CD4-positive, alpha-beta T cell (primary cell): Measurements from ENCODE around the gene TWSG1. TPM values are rescaled to one million over a fixed set of nuclear protein-coding genes. Genes with fewer than 3 reads are reported as not detected.
A peak's percentile ranks its signal among the peaks of the same experiment; 100 is the strongest.

Source experiments
- ATAC-seq: fragments of 200-7000 bp; cut with Tn5 transposase; one replicate; pipeline ENCODE4 v1.10.0; 2022; ENCODE audit warnings: mild to moderate bottlenecking; ENCODE audit not compliant: poor library complexity
- CTCF ChIA-PET: fragments of 350-600 bp; sonication (Branson Sonifier 250); formaldehyde crosslinking; loops from one replicate; lab custom pipeline; 2021; ENCODE audit warnings: antibody characterized with exemption, inconsistent platforms; lab: Charles Lee
- POLR2A ChIA-PET: fragments of 350-600 bp; sonication (Branson Sonifier 250); formaldehyde crosslinking; loops from one replicate; lab custom pipeline; 2021; ENCODE audit warnings: antibody characterized with exemption, inconsistent platforms; lab: Charles Lee
- DNase-seq, 14 experiments: peaks; one replicate each; pipeline ENCODE4 v3.0.0-alpha.2; 2013 to 2020; ENCODE audit warnings: mixed read lengths in 2 of 14
- H3K27ac ChIP-seq, 2 donors: one replicate each; pipeline versions ENCODE4 v1.5.1 to v1.7.0; 2013; ENCODE audit warnings: low read length in 2 of 2, low read depth in 1 of 2, mild to moderate bottlenecking in 1 of 2
- H3K27me3 ChIP-seq, 2 experiments: 1 replicate in 1 of 2; 2 replicates in 1 of 2; pipeline versions ENCODE4 v1.6.1 to v1.7.0; 2013; ENCODE audit warnings: low read length in 2 of 2, control low read depth in 1 of 2, mild to moderate bottlenecking in 1 of 2, moderate library complexity in 1 of 2; ENCODE audit not compliant: insufficient read depth in 2 of 2, control insufficient read depth in 1 of 2
- H3K36me3 ChIP-seq: one replicate; pipeline ENCODE4 v1.6.1; 2013; ENCODE audit warnings: low read length, control low read depth; ENCODE audit not compliant: insufficient read depth
- H3K4me1 ChIP-seq: one replicate; pipeline ENCODE4 v1.6.1; 2013; ENCODE audit warnings: low read length, control low read depth; ENCODE audit not compliant: insufficient read depth
- H3K4me3 ChIP-seq: one replicate; pipeline ENCODE4 v1.5.1; 2013; ENCODE audit warnings: mild to moderate bottlenecking, low read length, moderate library complexity
- H3K9me3 ChIP-seq, 2 experiments: 1 replicate in 1 of 2; 2 replicates in 1 of 2; pipeline versions ENCODE4 v1.6.1 to v1.7.0; 2013; ENCODE audit warnings: low read length in 2 of 2, mild to moderate bottlenecking in 2 of 2, control low read depth in 1 of 2, moderate library complexity in 1 of 2; ENCODE audit not compliant: control insufficient read depth in 1 of 2, insufficient read depth in 1 of 2
- H3K27ac Mint-ChIP-seq: one replicate; pipeline ENCODE4 v1.8.0; 2020; ENCODE audit warnings: mixed read lengths
- H3K27me3 Mint-ChIP-seq: one replicate; pipeline ENCODE4 v1.8.0; 2021; ENCODE audit warnings: mixed read lengths
- H3K36me3 Mint-ChIP-seq: one replicate; pipeline ENCODE4 v1.8.0; 2021; ENCODE audit warnings: low read depth, mixed read lengths
- H3K4me1 Mint-ChIP-seq: one replicate; pipeline ENCODE4 v1.8.0; 2021; ENCODE audit warnings: low read depth, mixed read lengths
- H3K4me3 Mint-ChIP-seq: one replicate; pipeline ENCODE4 v1.8.0; 2020; ENCODE audit warnings: mild to moderate bottlenecking, mixed read lengths
- H3K9me3 Mint-ChIP-seq: one replicate; pipeline ENCODE4 v1.8.0; 2020; ENCODE audit warnings: mixed read lengths
- intact Hi-C, 2 experiments: fragments of 100-400 bp; cut with DNase I in 1 of 2; cut with micrococcal nuclease in 1 of 2; formaldehyde crosslinking; loops; one replicate each; pipeline versions ENCODE4 v1.15.1 to v1.9.0; 2023 to 2025; cut with DNase I, micrococcal nuclease
- polyA plus RNA-seq, 2 donors: library from polyadenylated mRNA; unstranded; fragments of 120-200 nt; gene quantifications; one replicate each; pipeline ENCODE4 v1.2.1, GENCODE V29; 2013
- total RNA-seq, 174 experiments: library from RNA in 2 of 174; stranded (reverse) in 2 of 174; gene quantifications; one replicate each; pipeline ENCODE4 v1.2.3 and lab custom pipeline; 2021 to 2026
- TF ChIP-seq, protein P1 (sequence below): fragments of 200-600 bp; IDR thresholded peaks from one replicate; pipeline ENCODE4 v1.8.0; 2022; ENCODE audit warnings: antibody characterized with exemption, mild to moderate bottlenecking

TWSG1 gene
- 1 to 10 TPM; 2.8 TPM for total RNA-seq
- polyA plus RNA-seq (2013, experiment 1 of 2) = 4.1 TPM
- polyA plus RNA-seq (2013, experiment 2 of 2) = 5.3 TPM
- 4.4 to 25.8 (median 11.3) reads per million in 172 experiments for total RNA-seq (lab: John Stamatoyannopoulos, UW)

DNA sequence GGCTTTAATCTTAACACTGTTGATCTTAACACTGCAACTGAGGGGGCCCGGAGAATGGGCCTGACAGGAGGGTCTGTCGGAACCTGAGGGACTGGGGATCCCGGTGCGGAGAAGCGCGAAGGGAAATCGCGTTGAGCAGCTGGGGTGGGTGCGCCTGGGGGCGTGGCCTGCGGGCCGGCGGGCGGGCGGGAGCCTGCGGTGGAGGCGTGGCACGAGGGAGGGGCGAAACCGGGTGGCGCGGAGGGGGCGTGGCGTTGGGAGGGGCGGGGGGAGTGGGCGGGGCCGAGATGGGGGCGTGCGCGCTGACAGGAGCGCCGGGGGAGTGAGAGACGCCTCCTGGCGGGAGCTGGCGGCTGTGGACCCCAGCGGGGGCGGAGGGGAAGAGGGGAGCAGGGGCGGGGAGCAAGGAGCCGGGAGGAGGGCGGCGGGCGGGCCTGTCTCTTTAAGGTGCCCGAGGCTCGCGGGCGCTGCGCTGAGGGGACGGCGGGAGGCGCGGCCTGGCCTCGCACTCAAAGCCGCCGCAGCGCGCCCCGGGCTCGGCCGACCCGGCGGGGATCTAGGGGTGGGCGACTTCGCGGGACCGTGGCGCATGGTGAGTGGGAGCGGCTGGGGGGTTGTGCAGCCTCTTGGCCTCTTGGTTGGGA is at the start of gene TWSG1:
TSS of gene TWSG1 (plus strand) at position 445 of the 644 bp plus-strand sequence. CDS start 2,457 bp downstream, outside the sequence.
- ChIA-PET POLR2A (interaction anchor here (0.5 to 2.0 kb wide), 14 partner anchors 10 to 725 kb away, joined by 3 to 24 read pairs (median 5); partner anchors contain the start of genes ANKRD12, RAB12, RALBP1 and VAPA), CTCF (interaction anchor here (1.2 to 1.6 kb wide), 4 partner anchors 21 to 261 kb away, joined by 3 to 7 read pairs (median 6); partner anchors contain the start of gene RALBP1)
- DNase-seq (peak; percentile 89 to 96 (median 93)), ATAC-seq (peak; percentile 88)
- H3K36me3 Mint-ChIP-seq = peaks cover 16% of the 10 kb centered on the region
- H3K9me3 Mint-ChIP-seq = no peaks in the 10 kb centered on the region
- Histone ChIP-seq H3K27ac (peak within 1 kb of the TSS; percentile 36 to 40), H3K27me3 (no peaks in the 10 kb centered on the region), H3K36me3 (no peaks in the 10 kb centered on the region), H3K4me1 (peaks cover 13% of the 10 kb centered on the region), H3K9me3 (peaks cover 0 to 5% of the 10 kb centered on the region in 2 experiments), H3K4me3 (peak within 1 kb of the TSS; percentile 80)
- TF ChIP-seq, protein P1, sequence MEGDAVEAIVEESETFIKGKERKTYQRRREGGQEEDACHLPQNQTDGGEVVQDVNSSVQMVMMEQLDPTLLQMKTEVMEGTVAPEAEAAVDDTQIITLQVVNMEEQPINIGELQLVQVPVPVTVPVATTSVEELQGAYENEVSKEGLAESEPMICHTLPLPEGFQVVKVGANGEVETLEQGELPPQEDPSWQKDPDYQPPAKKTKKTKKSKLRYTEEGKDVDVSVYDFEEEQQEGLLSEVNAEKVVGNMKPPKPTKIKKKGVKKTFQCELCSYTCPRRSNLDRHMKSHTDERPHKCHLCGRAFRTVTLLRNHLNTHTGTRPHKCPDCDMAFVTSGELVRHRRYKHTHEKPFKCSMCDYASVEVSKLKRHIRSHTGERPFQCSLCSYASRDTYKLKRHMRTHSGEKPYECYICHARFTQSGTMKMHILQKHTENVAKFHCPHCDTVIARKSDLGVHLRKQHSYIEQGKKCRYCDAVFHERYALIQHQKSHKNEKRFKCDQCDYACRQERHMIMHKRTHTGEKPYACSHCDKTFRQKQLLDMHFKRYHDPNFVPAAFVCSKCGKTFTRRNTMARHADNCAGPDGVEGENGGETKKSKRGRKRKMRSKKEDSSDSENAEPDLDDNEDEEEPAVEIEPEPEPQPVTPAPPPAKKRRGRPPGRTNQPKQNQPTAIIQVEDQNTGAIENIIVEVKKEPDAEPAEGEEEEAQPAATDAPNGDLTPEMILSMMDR = peak; percentile 35
- H3K27ac Mint-ChIP-seq = peak within 1 kb of the TSS; percentile 88
- no peaks in the 10 kb centered on the region for H3K27me3 Mint-ChIP-seq
- H3K4me3 Mint-ChIP-seq = peak within 1 kb of the TSS; percentile 95
- peaks cover 25% of the 10 kb centered on the region for H3K4me1 Mint-ChIP-seq
- intact Hi-C loops = loop anchor here (1.0 to 10.0 kb wide), 10 partner anchors 141 to 1193 kb away; partner anchors contain the start of genes RALBP1 (in 2 of the 2), ANKRD12 (in 1 of the 2), MTCL1 (in 1 of the 2) and NAPG (in 1 of the 2)

DNA sequence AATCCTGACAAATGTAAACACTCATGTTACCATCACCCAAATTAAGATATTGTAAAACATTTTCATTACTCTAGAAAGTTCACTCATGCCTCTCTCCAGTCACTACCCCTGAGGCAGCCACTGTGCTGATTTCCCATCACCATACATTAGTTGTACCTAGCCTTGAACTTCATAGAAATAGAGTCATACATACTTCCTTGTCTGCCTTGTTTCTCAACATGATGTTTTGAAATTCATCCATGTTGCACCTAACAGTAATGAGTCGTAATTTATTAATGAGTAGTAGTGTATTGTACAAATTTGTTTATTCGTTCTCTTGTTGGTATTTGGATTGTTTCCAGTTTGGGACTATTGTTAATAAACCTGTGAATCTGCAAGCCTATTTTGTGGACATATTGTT is 49.0 kb upstream of the TWSG1 start:
- no peak overlapping the region for H3K27ac ChIP-seq
- ATAC-seq = no peak
- no peak overlapping the region for H3K27ac Mint-ChIP-seq

DNA sequence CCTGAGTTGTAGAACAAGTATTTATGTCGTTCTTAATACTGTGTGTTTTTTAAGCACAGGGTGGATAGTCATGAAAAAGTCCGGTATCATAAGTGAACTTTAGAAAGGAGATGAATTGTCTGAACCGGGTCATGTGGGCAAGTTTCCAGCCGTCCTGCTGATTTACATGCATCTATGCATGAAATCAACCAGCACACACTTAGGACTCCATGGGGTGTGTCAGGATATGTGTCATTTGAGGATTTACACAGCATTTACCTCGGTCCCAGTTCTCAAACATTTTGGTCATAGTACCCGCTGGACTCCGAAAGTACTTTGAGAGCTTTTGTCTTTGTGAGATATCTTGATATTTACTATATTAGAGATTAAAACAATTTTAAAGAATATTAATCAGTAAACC is 47.5 kb upstream of the TWSG1 start:
- Mint-ChIP-seq H3K4me3 (no peak overlapping the region), H3K9me3 (peaks cover 7% of the 10 kb centered on the region), H3K27me3 (no peaks in the 10 kb centered on the region), H3K4me1 (no peaks in the 10 kb centered on the region), H3K36me3 (peaks cover 37% of the 10 kb centered on the region), H3K27ac (no peak overlapping the region)
- ChIA-PET POLR2A (no interaction called here), CTCF (no interaction called here)
- H3K4me3 ChIP-seq = no peak overlapping the region
- no peak for ATAC-seq
- intact Hi-C loops = no loop called here
- no peak for DNase-seq
- TF ChIP-seq, protein P1 = no peak
- no peaks in the 10 kb centered on the region for H3K4me1 ChIP-seq
- H3K27ac ChIP-seq = no peak overlapping the region
- H3K36me3 ChIP-seq = peaks cover 13% of the 10 kb centered on the region
- H3K9me3 ChIP-seq = peaks cover 10 to 18% of the 10 kb centered on the region in 2 experiments
- no peaks in the 10 kb centered on the region for H3K27me3 ChIP-seq

More for the DNA sequence above, 49.0 kb upstream of the TWSG1 start:
- Histone ChIP-seq H3K4me3 (no peak overlapping the region), H3K27me3 (no peaks in the 10 kb centered on the region), H3K9me3 (peaks cover 6 to 18% of the 10 kb centered on the region in 2 experiments), H3K36me3 (peaks cover 21% of the 10 kb centered on the region), H3K4me1 (no peaks in the 10 kb centered on the region)
- TF ChIP-seq, protein P1 = no peak
- Mint-ChIP-seq H3K27me3 (no peaks in the 10 kb centered on the region), H3K36me3 (peaks cover 42% of the 10 kb centered on the region), H3K4me1 (no peaks in the 10 kb centered on the region), H3K9me3 (peaks cover 3% of the 10 kb centered on the region), H3K4me3 (no peak overlapping the region)
- CTCF ChIA-PET = no interaction called here
- POLR2A ChIA-PET = no interaction called here
- no peak for DNase-seq
- intact Hi-C loops = no loop called here
